Liver (tissue), 9 donors: Measurements from ENCODE around the gene GAP43. TPM values are rescaled to one million over a fixed set of nuclear protein-coding genes. Genes with fewer than 3 reads are reported as not detected.

Source experiments
- DNase-seq: peaks from one replicate; pipeline ENCODE4 v3.0.0-alpha.2; 2017; ENCODE audit warnings: low spot score
- H3K27ac ChIP-seq, 2 donors: one replicate each; pipeline ENCODE4 v1.7.0; 2013; ENCODE audit warnings: inconsistent platforms in 2 of 2, low read length in 2 of 2, control low read depth in 1 of 2, low read depth in 1 of 2, mild to moderate bottlenecking in 1 of 2
- H3K27me3 ChIP-seq, 4 donors: one replicate each; pipeline versions ENCODE4 v1.6.1 to v1.7.0; 2013; ENCODE audit warnings: low read length in 3 of 4, inconsistent platforms in 1 of 4, mild to moderate bottlenecking in 1 of 4, moderate library complexity in 1 of 4; ENCODE audit not compliant: control insufficient read depth in 4 of 4, insufficient read depth in 4 of 4
- H3K36me3 ChIP-seq, 4 donors: one replicate each; pipeline versions ENCODE4 v1.6.1 to v1.7.0; 2013; ENCODE audit warnings: low read length in 3 of 4, mild to moderate bottlenecking in 3 of 4, low read depth in 1 of 4, moderate library complexity in 1 of 4; ENCODE audit not compliant: control insufficient read depth in 4 of 4, insufficient read depth in 3 of 4
- H3K4me1 ChIP-seq, 4 donors: one replicate each; pipeline versions ENCODE4 v1.6.1 to v1.7.0; 2013; ENCODE audit warnings: low read length in 3 of 4, mild to moderate bottlenecking in 3 of 4, moderate library complexity in 1 of 4; ENCODE audit not compliant: control insufficient read depth in 4 of 4, insufficient read depth in 4 of 4
- H3K4me3 ChIP-seq, 3 donors: one replicate each; pipeline versions ENCODE4 v1.6.1 to v1.7.0; 2013; ENCODE audit warnings: low read length in 3 of 3, control low read depth in 1 of 3, low read depth in 1 of 3, mild to moderate bottlenecking in 1 of 3
- H3K9ac ChIP-seq, 2 donors: one replicate each; pipeline ENCODE4 v1.7.0; 2013; ENCODE audit warnings: low read length in 2 of 2, mild to moderate bottlenecking in 2 of 2, moderate library complexity in 2 of 2, control low read depth in 1 of 2, low read depth in 1 of 2
- H3K9me3 ChIP-seq, 4 donors: one replicate each; pipeline versions ENCODE4 v1.6.1 to v1.7.0; 2013; ENCODE audit warnings: low read length in 3 of 4; ENCODE audit not compliant: control insufficient read depth in 4 of 4
- ATF3 ChIP-seq: IDR thresholded peaks from 2 replicates; pipeline ENCODE4 v1.6.1; 2016; ENCODE audit warnings: antibody characterized with exemption
- CTCF ChIP-seq: fragments of 150-350 bp; IDR thresholded peaks from 2 replicates; pipeline ENCODE4 v1.5.1; 2017; ENCODE audit warnings: improper control_type of control experiment, low read depth, low read length; ENCODE audit not compliant: missing input control
- EGR1 ChIP-seq, 2 donors: IDR thresholded peaks; 2 replicates each; pipeline ENCODE4 v1.6.1; 2016 to 2018; ENCODE audit warnings: antibody characterized with exemption in 2 of 2, low read depth in 2 of 2
- FOXA1 ChIP-seq: IDR thresholded peaks from 2 replicates; pipeline ENCODE4 v1.6.1; 2016; ENCODE audit warnings: antibody characterized with exemption
- FOXA2 ChIP-seq: IDR thresholded peaks from 2 replicates; pipeline ENCODE4 v1.6.1; 2016; ENCODE audit warnings: antibody characterized with exemption
- GABPA ChIP-seq, 2 donors: IDR thresholded peaks in 1 of 2; conservative IDR thresholded peaks in 1 of 2; 2 replicates each; pipeline ENCODE4 v1.6.1; 2016; ENCODE audit warnings: antibody characterized with exemption in 2 of 2, mild to moderate bottlenecking in 1 of 2, moderate library complexity in 1 of 2
- HNF4A ChIP-seq, 2 donors: conservative IDR thresholded peaks; 2 replicates each; pipeline ENCODE4 v1.6.1; 2016; ENCODE audit warnings: antibody characterized with exemption in 2 of 2, mild to moderate bottlenecking in 2 of 2
- HNF4G ChIP-seq: IDR thresholded peaks from 2 replicates; pipeline ENCODE4 v1.6.1; 2016; ENCODE audit warnings: antibody characterized with exemption
- JUND ChIP-seq, 2 donors: IDR thresholded peaks; 2 replicates each; pipeline ENCODE4 v1.6.1; 2016; ENCODE audit warnings: antibody characterized with exemption in 2 of 2
- NR2F2 ChIP-seq: IDR thresholded peaks from 2 replicates; pipeline ENCODE4 v1.6.1; 2016; ENCODE audit warnings: antibody characterized with exemption
- RAD21 ChIP-seq, 2 donors: IDR thresholded peaks; 2 replicates each; pipeline ENCODE4 v1.6.1; 2016; ENCODE audit warnings: antibody characterized with exemption in 2 of 2, mild to moderate bottlenecking in 2 of 2
- REST ChIP-seq: IDR thresholded peaks from 2 replicates; pipeline ENCODE4 v1.6.1; 2016; ENCODE audit warnings: antibody characterized with exemption, mild to moderate bottlenecking
- RXRA ChIP-seq, 2 donors: IDR thresholded peaks; 2 replicates each; pipeline ENCODE4 v1.6.1; 2017 to 2018; ENCODE audit warnings: antibody characterized with exemption in 2 of 2, mild to moderate bottlenecking in 1 of 2
- SP1 ChIP-seq: IDR thresholded peaks from 2 replicates; pipeline ENCODE4 v1.6.1; 2018; ENCODE audit warnings: antibody characterized with exemption, mild to moderate bottlenecking
- TAF1 ChIP-seq: conservative IDR thresholded peaks from 2 replicates; pipeline ENCODE4 v1.6.1; 2016; ENCODE audit warnings: antibody characterized with exemption, mild to moderate bottlenecking
- YY1 ChIP-seq: IDR thresholded peaks from 2 replicates; pipeline ENCODE4 v1.6.1; 2016; ENCODE audit warnings: antibody characterized with exemption, mild to moderate bottlenecking
- WGBS: extraction: QIAGEN DNeasy Blood & Tissue Kit; methylation state at CpG from one replicate; pipeline ENCODE4 v1.1.7; 2013; 5-methylcytosine and 5-hydroxymethylcytosine counted together
- polyA plus RNA-seq, 2 donors: library from polyadenylated mRNA; stranded (reverse) in 1 of 2; unstranded in 1 of 2; fragments of 200-250 nt in 1 of 2; fragments of >200 nt in 1 of 2; fragmentation: Nextera tagmentation in 1 of 2; extraction: Ambion mirVana in 1 of 2; gene quantifications; one replicate each; pipeline versions ENCODE4 v1.2.1 to v1.2.3, GENCODE V29; 2013 to 2015
- total RNA-seq, 2 donors: library from RNA; depleted of rRNA; stranded (reverse); fragments of >200 nt; gene quantifications; one replicate each; pipeline ENCODE4 v1.2.3, GENCODE V29; 2014
- TF ChIP-seq, protein P1 (sequence below): IDR thresholded peaks from 2 replicates; pipeline ENCODE4 v1.6.1; 2016; ENCODE audit warnings: antibody characterized with exemption
- donor health status: healthy.
- donor health status: healthy.
- donor health status: healthy.
- donor health status: healthy.
- donor health status: healthy.

The GAP43 gene
- total and polyA plus RNA-seq, 4 donors: 0.06 TPM; not detected in 3

DNA sequence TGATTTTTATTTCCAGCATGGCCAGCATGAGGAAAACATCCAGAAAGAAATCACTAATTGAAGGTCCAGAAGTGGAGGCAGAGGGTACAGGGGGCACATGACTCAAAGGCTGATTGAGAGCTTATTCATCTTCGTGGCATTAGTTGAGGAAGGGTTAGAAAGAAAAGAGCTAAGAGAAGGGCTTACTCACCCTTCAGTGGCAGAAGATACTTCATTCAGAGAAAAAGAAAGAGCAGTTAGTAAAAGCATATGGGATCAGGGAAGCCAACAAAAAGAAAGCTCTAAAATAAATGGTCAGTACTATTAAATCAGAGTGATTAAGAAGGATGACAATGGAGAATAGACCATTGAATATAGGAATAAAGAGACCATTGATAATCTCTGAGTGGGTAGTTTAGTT, 25.2 kb downstream of the GAP43 start:
- Histone ChIP-seq H3K36me3 (no peaks in the 10 kb centered on the region), H3K4me1 (peaks cover 2 to 9% (median 7%) of the 10 kb centered on the region in 4 donors), H3K9me3 (no peaks in the 10 kb centered on the region), H3K27me3 (no peaks in the 10 kb centered on the region), H3K9ac (no peak overlapping the region), H3K27ac (no peak overlapping the region), H3K4me3 (no peak overlapping the region)
- 90% methylated on average over 1 of the region's 1 CpG for WGBS
- DNase-seq: no peak
- no peak for TF ChIP-seq RAD21 (IDR thresholded peaks at IDR 0.05)

GRCh38 chr3:115651087-115651486, 27.8 kb downstream of the GAP43 start:
- H3K27ac ChIP-seq: no peak overlapping the region
- no peak for TF ChIP-seq FOXA2
- TF ChIP-seq CTCF: no peak
- TF ChIP-seq HNF4G: no peak
- TF ChIP-seq REST: no peak
- no peak for TF ChIP-seq NR2F2
- TF ChIP-seq SP1: no peak
- no peak for TF ChIP-seq YY1
- TF ChIP-seq RXRA (IDR thresholded peaks at IDR 0.05): no peak
- TF ChIP-seq JUND (IDR thresholded peaks at IDR 0.05): no peak
- TF ChIP-seq ATF3: no peak
- no peak for TF ChIP-seq EGR1 (IDR thresholded peaks at IDR 0.05; ENCODE audit: low read depth in 2 of 2)
- TF ChIP-seq FOXA1: no peak
- TF ChIP-seq TAF1: no peak
- no peak for TF ChIP-seq HNF4A (conservative IDR thresholded peaks at IDR 0.05)
- TF ChIP-seq GABPA (IDR thresholded peaks at IDR 0.05 in 1 of 2, conservative IDR thresholded peaks at IDR 0.05 in 1 of 2): no peak
- TF ChIP-seq, protein P1, sequence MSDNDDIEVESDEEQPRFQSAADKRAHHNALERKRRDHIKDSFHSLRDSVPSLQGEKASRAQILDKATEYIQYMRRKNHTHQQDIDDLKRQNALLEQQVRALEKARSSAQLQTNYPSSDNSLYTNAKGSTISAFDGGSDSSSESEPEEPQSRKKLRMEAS: no peak
- no peak overlapping the region for H3K9ac ChIP-seq
- 90% methylated on average over 1 of the region's 1 CpG for WGBS
- H3K36me3 ChIP-seq: no peaks in the 10 kb centered on the region
- H3K9me3 ChIP-seq: no peaks in the 10 kb centered on the region
- peaks cover 1 to 5% (median 3%) of the 10 kb centered on the region in 4 donors for H3K4me1 ChIP-seq
- H3K4me3 ChIP-seq: no peak overlapping the region
- DNase-seq: no peak
- no peaks in the 10 kb centered on the region for H3K27me3 ChIP-seq
